Measurements from ENCODE around the gene PDIA5.

PDIA5 gene

GRCh38 chr3:123044981-123045763 is 21.7 kb upstream of the PDIA5 start:
- no peak for DNase-seq

GRCh38 chr3:123046262-123047061 is 20.4 kb upstream of the PDIA5 start:
- DNase-seq, result no peak

- DNase-seq, result no peak
Observed at GRCh38 chr3:123047062-123047319, 19.8 kb upstream of the PDIA5 start.

- no peak for DNase-seq
Observed at GRCh38 chr3:123048480-123049237, 18.2 kb upstream of the PDIA5 start.

- no peak for DNase-seq
Observed at GRCh38 chr3:123050666-123051065, 16.2 kb upstream of the PDIA5 start.

- no peak for DNase-seq
Observed at GRCh38 chr3:123053107-123053506, 13.7 kb upstream of the PDIA5 start.

- DNase-seq, result no peak
Observed at GRCh38 chr3:123054109-123054778, 12.6 kb upstream of the PDIA5 start.

GRCh38 chr3:123054931-123055330 is 11.9 kb upstream of the PDIA5 start:
- no peak for DNase-seq

- no peak for DNase-seq
Observed at GRCh38 chr3:123055352-123055751, 11.5 kb upstream of the PDIA5 start.

GRCh38 chr3:123058505-123058904 is 8.3 kb upstream of the PDIA5 start:
- no peak for DNase-seq

GRCh38 chr3:123060054-123060453 is 6.8 kb upstream of the PDIA5 start:
- no peak for DNase-seq

- DNase-seq, result no peak
Observed at GRCh38 chr3:123061856-123062255, 5.0 kb upstream of the PDIA5 start.

- DNase-seq, result no peak
Observed at GRCh38 chr3:123063034-123063433, 3.8 kb upstream of the PDIA5 start.

GRCh38 chr3:123064506-123064905 is 2.3 kb upstream of the PDIA5 start:
- DNase-seq, result no peak

- DNase-seq, result no peak
Observed at GRCh38 chr3:123064914-123065313, 1.9 kb upstream of the PDIA5 start.

GRCh38 chr3:123066599-123066895 is 278 bp upstream of the PDIA5 start:
- no peak for DNase-seq

- DNase-seq, result no peak
Observed at GRCh38 chr3:123067689-123068600, 1.1 kb downstream of the PDIA5 start.

GRCh38 chr3:123068601-123069381 is 2.0 kb downstream of the PDIA5 start:
- no peak for DNase-seq

GRCh38 chr3:123070510-123070909 is 3.7 kb downstream of the PDIA5 start:
- no peak for DNase-seq

- DNase-seq, result no peak
Observed at GRCh38 chr3:123071146-123071545, 4.3 kb downstream of the PDIA5 start.

- DNase-seq, result no peak
Observed at GRCh38 chr3:123071581-123071980, 4.8 kb downstream of the PDIA5 start.

- no peak for DNase-seq
Observed at GRCh38 chr3:123072152-123072551, 5.3 kb downstream of the PDIA5 start.

Measured in stimulated activated CD4-positive, alpha-beta T cell treated with anti-CD3 and anti-CD28 coated beads, Interleukin-15, amount 100 ng/mL, for 24 hours (primary cell).